Measurements from ENCODE around the gene DNAJB11.
"Not testable (repeated sequence)": the region's sequence is repeated elsewhere in the genome, so short reads cannot be mapped to it uniquely, and the experiment has no call there.

DNA sequence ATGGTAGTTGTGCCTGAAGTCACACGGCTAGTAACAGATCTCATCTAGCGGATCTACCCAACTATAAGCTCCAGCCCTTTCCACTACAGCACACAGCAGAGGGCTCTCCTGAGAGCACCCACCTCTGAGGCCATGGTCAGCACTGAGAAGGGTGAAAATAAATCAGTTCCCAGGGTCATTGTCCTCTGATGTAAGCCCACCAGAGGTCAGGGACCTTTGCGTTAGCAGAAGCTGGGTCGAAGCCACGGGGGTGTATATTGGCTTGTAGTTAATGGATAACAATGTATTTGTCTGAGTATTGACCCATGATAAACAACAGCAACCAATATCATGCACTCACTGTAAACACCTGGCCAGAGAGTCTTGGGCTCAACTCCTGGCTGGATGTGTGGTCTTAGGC, 63.7 kb downstream of the DNAJB11 start:
- not testable (repeated sequence) for TF ChIP-seq YY1 (IDR thresholded peaks at IDR 0.05; ENCODE audit: insufficient read depth, insufficient read length); SUZ12 (IDR thresholded peaks at IDR 0.05; ENCODE audit: extremely low read depth, insufficient read depth, insufficient read length)

Measured in NT2/D1 (cell line).